DND-41 (cell line): ENCODE data around the gene WNT6.

Source experiments
- ATAC-seq: fragments of 200-7000 bp; cut with Tn5 transposase; 3 replicates; pipeline ENCODE4 v1.9.1; 2021; ENCODE audit warnings: low read depth; ENCODE audit not compliant: insufficient read depth
- DNase-seq: peaks from one replicate; pipeline ENCODE4 v3.0.0-alpha.2; 2020
- H2AFZ ChIP-seq: 2 replicates; pipeline ENCODE4 v1.6.0; 2012; ENCODE audit warnings: low read depth, low read length
- H3K27ac ChIP-seq: 2 replicates; pipeline ENCODE4 v1.5.1; 2012; ENCODE audit warnings: low read length, inconsistent platforms
- H3K27me3 ChIP-seq: fragments of 200-600 bp; sonication (generic); 2 replicates; pipeline ENCODE4 v1.6.0; 2012; ENCODE audit warnings: low read length, mild to moderate bottlenecking, inconsistent platforms; ENCODE audit not compliant: insufficient read depth, poor library complexity
- H3K36me3 ChIP-seq: 2 replicates; pipeline ENCODE4 v1.5.1; 2012; ENCODE audit warnings: low read length, inconsistent platforms; ENCODE audit not compliant: insufficient read depth
- H3K4me1 ChIP-seq: 2 replicates; pipeline ENCODE4 v1.5.1; 2012; ENCODE audit warnings: mild to moderate bottlenecking, low read length; ENCODE audit not compliant: insufficient read depth
- H3K4me2 ChIP-seq: 2 replicates; pipeline ENCODE4 v1.6.0; 2012; ENCODE audit warnings: mild to moderate bottlenecking, moderate library complexity, low read length, inconsistent platforms; ENCODE audit not compliant: insufficient read depth
- H3K4me3 ChIP-seq, 2 experiments: fragments of 200-600 bp in 1 of 2; shearing (Covaris generic) in 1 of 2; 2 replicates each; pipeline ENCODE4 v1.5.1; 2012 to 2016; ENCODE audit warnings: inconsistent platforms in 2 of 2, low read length in 2 of 2, mild to moderate bottlenecking in 2 of 2, low read depth in 1 of 2, moderate library complexity in 1 of 2
- H3K79me2 ChIP-seq: 2 replicates; pipeline ENCODE4 v1.6.0; 2012; ENCODE audit warnings: low read length, inconsistent platforms; ENCODE audit not compliant: insufficient read depth
- H3K9ac ChIP-seq: 2 replicates; pipeline ENCODE4 v1.6.0; 2012; ENCODE audit warnings: low read depth, mild to moderate bottlenecking, inconsistent platforms, low read length, moderate library complexity
- H3K9me3 ChIP-seq: 2 replicates; pipeline ENCODE4 v1.5.1; 2012; ENCODE audit warnings: low read length, moderate library complexity, mild to moderate bottlenecking, inconsistent platforms; ENCODE audit not compliant: insufficient read depth, severe bottlenecking
- H4K20me1 ChIP-seq: 2 replicates; pipeline ENCODE4 v1.6.0; 2012; ENCODE audit warnings: low read length; ENCODE audit not compliant: insufficient read depth
- EZH2 ChIP-seq: IDR thresholded peaks from 3 replicates; pipeline ENCODE4 v1.6.1; 2012; ENCODE audit warnings: borderline replicate concordance, low read depth, mild to moderate bottlenecking, moderate library complexity, low read length, inconsistent platforms; ENCODE audit not compliant: severe bottlenecking
- TF ChIP-seq, protein P1 (sequence below): IDR thresholded peaks from 2 replicates; pipeline ENCODE4 v1.5.1; 2012; ENCODE audit warnings: borderline replicate concordance, low read length, moderate library complexity, mild to moderate bottlenecking; ENCODE audit not compliant: poor library complexity, severe bottlenecking; ENCODE audit errors: extremely low read depth

WNT6 gene

DNA sequence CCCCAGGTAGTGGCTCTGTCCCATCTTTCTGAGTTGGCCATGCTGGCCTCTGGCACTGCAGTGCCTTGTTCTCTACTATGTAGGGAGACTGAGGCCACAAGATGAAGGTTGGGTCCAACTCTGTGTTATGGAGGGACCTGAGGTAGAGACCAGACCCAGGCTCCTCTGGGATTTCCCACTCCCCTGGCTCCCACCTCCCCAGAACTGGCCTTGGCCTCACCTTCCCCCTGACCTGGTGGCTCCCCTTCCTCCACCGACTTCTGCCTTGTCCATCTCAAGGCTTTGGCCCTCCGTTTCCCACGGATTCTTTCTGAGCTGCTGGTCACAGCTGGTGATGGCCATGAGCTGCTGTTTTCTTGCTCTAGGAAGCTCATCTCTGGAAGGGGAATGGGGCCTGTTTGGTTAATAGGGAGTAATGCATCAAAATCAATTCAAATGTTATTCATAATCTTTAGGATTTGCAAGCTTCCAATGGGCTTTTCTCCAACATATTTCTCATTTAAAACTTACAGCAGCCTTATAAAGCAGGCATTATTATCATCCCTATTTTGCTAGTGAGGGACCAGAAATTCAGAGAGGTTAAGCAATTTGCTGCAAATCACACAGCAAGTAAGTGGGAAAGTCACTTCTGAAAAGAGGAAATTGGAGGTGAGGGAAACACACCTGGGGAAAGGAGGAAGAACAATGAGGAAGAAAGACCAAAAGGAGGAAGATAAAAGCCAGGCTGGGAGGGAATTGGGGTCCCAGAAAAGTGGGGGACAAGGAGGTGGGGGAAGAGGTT lies 28.9 kb upstream of the WNT6 start:
- Histone ChIP-seq H3K9me3 (no peaks in the 10 kb centered on the region), H3K4me1 (no peaks in the 10 kb centered on the region), H3K27ac (no peak overlapping the region), H3K79me2 (no peaks in the 10 kb centered on the region), H3K4me2 (no peak overlapping the region), H4K20me1 (no peaks in the 10 kb centered on the region), H3K9ac (no peak overlapping the region), H2AFZ (no peak overlapping the region), H3K36me3 (no peaks in the 10 kb centered on the region), H3K4me3 (no peak overlapping the region), H3K27me3 (peaks cover 24% of the 10 kb centered on the region)
- no peak for ATAC-seq
- TF ChIP-seq, protein P1, sequence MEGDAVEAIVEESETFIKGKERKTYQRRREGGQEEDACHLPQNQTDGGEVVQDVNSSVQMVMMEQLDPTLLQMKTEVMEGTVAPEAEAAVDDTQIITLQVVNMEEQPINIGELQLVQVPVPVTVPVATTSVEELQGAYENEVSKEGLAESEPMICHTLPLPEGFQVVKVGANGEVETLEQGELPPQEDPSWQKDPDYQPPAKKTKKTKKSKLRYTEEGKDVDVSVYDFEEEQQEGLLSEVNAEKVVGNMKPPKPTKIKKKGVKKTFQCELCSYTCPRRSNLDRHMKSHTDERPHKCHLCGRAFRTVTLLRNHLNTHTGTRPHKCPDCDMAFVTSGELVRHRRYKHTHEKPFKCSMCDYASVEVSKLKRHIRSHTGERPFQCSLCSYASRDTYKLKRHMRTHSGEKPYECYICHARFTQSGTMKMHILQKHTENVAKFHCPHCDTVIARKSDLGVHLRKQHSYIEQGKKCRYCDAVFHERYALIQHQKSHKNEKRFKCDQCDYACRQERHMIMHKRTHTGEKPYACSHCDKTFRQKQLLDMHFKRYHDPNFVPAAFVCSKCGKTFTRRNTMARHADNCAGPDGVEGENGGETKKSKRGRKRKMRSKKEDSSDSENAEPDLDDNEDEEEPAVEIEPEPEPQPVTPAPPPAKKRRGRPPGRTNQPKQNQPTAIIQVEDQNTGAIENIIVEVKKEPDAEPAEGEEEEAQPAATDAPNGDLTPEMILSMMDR, result no peak
- TF ChIP-seq EZH2, result no peak
- no peak for DNase-seq

DNA sequence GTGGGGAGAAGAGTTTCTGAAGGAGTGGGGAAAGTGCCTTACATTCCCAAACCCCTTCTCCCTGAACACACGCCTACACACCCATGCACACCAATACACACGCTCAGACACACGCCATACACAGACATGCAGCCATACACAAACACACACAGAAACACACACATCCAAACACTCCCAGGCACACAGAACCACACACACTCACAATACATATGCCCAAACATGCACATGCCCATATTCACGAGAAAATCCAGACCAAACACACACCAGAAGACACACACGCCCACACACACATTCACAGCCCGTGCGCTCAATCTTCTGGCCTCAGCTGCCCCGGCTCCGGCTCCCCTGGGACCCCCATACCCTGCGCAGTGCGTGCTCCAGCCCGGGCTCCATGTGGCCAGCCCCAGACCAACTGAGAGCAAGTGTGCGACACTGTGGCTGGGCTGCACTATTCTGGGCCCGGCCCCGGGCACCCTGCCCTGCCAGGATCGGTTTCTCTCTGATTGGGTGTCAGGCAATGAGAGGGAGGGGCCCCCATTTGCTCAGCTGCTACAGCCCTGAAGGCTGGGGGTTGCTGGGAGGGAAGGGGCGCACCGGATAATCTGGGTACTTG lies 28.1 kb upstream of the WNT6 start, which contains the start of gene PRKAG3:
TSS of gene PRKAG3 (minus strand) at position 426 of the 613 bp plus-strand sequence.
- Histone ChIP-seq H2AFZ (no peak within 1 kb of the TSS), H3K27ac (no peak within 1 kb of the TSS), H3K4me3 (no peak within 1 kb of the TSS), H3K4me1 (no peaks in the 10 kb centered on the region), H3K9ac (no peak within 1 kb of the TSS), H3K79me2 (no peaks in the 10 kb centered on the region), H3K4me2 (no peak within 1 kb of the TSS), H3K27me3 (peaks cover 24% of the 10 kb centered on the region), H3K36me3 (no peaks in the 10 kb centered on the region), H3K9me3 (no peaks in the 10 kb centered on the region), H4K20me1 (no peaks in the 10 kb centered on the region)
- DNase-seq (no peak), ATAC-seq (no peak)
- no peak for TF ChIP-seq EZH2
- TF ChIP-seq, protein P1, result no peak

DNA sequence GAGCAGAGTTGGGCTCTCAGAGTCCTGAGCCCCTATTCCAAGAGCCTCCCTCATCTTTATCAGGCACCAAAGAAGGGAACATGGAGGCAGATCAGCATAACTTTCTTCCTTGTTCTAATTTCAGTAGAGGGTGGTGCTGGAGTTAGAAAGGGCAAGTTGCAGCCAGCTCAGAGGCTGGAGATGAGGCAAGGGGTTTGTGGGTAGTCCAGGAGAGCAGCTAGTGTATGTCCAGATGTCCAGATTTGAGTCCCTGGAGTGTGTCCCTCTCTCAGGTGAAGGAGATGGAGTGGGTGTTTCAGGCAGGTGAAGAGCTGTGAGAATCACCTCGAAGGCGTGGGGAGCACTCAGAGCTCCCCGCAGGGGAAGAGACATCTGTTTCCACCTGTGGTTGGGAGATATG lies 27.5 kb upstream of the WNT6 start:
- Histone ChIP-seq H3K9ac (no peak overlapping the region), H3K4me1 (no peaks in the 10 kb centered on the region), H3K4me2 (no peak overlapping the region), H3K36me3 (no peaks in the 10 kb centered on the region), H4K20me1 (no peaks in the 10 kb centered on the region), H3K27ac (no peak overlapping the region), H3K27me3 (peaks cover 28% of the 10 kb centered on the region), H2AFZ (no peak overlapping the region), H3K4me3 (no peak overlapping the region), H3K79me2 (no peaks in the 10 kb centered on the region), H3K9me3 (no peaks in the 10 kb centered on the region)
- ATAC-seq (no peak), DNase-seq (no peak)
- no peak for TF ChIP-seq EZH2
- TF ChIP-seq, protein P1, result no peak
